GOT3 (cell line): ENCODE results near the gene PELI3.

Source experiments
- DNase-seq: peaks from one replicate; lab custom pipeline; 2025; ENCODE audit warnings: mixed read lengths; lab: John Stamatoyannopoulos, UW

Gene PELI3

DNA sequence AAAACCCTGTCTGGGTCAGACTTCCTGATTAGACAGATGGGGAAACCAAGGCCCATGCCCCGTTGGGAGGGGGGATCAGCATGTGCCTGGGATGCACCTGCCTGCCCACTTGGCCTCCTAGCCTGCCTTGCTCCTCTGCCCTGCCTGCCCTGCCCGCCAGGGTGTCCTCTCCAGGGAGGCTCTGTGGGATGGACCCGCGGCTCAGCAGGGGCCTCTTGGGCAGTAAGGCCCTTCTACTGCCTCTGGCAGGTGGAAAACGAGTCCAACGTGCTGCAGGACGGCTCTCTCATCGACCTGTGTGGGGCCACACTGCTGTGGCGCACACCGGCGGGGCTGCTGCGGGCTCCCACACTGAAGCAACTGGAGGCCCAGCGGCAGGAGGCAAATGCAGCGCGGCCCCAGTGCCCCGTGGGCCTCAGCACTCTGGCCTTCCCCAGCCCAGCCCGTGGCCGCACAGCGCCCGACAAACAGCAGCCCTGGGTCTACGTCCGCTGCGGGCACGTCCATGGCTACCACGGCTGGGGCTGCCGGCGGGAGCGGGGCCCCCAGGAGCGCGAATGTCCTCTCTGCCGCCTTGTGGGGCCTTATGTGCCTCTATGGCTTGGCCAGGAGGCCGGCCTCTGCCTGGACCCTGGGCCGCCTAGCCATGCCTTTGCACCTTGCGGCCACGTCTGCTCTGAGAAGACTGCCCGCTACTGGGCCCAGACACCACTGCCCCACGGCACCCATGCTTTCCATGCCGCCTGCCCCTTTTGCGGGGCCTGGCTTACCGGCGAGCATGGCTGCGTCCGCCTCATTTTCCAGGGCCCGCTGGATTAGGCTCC is 8.9 kb downstream of the PELI3 start:
- no peak for DNase-seq

DNA sequence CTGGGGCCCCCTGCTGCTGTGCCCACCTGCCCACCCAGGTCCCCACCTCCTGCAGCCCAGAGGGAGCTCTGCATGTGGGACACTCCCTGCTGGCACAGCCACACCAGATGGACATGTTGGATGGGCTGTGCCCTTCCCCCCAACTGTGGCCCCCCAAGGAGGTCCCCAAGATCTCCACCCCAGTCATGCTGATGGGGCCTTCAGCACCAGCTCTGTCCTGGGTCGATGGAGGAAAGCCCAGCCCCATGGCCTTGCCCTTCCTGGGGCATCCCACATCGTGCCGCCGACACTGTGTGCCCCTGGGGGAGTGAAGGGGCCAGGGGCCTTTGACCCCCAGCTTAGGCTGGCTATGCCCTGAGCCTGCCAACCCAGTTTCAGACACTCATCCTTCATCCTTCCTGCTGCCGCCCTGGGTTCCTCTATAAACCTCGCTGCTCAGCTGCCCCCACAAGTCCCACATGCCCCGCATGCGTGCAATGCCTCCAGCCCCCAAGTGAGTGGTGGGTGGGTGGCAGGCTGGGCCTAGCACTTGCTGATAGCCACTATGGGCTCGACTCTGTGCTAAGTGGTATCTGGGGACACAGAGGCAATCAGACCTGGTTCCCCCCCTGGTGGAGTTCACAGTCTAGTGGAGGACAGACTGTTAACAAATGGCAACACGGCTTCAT is 9.6 kb downstream of the PELI3 start:
- no peak for DNase-seq

GRCh38 chr11:66476841-66477251 is 10.1 kb downstream of the PELI3 start:
- DNase-seq, result no peak

- no peak for DNase-seq
These were observed 10.8 kb downstream of the PELI3 start for GRCh38 chr11:66477263-66478201.

- no peak for DNase-seq
These were observed 12.2 kb downstream of the PELI3 start for GRCh38 chr11:66478729-66479393.

- DNase-seq, result no peak
These were observed 12.8 kb downstream of the PELI3 start for GRCh38 chr11:66479394-66480116.

- DNase-seq, result peak; percentile 95
These were observed 13.6 kb downstream of the PELI3 start, which contains the start of gene DPP3 for GRCh38 chr11:66480117-66480938. Gene DPP3 (plus strand): TSS chr11:66480434. CDS start chr11:66482201, 1,767 bp downstream.

DNA sequence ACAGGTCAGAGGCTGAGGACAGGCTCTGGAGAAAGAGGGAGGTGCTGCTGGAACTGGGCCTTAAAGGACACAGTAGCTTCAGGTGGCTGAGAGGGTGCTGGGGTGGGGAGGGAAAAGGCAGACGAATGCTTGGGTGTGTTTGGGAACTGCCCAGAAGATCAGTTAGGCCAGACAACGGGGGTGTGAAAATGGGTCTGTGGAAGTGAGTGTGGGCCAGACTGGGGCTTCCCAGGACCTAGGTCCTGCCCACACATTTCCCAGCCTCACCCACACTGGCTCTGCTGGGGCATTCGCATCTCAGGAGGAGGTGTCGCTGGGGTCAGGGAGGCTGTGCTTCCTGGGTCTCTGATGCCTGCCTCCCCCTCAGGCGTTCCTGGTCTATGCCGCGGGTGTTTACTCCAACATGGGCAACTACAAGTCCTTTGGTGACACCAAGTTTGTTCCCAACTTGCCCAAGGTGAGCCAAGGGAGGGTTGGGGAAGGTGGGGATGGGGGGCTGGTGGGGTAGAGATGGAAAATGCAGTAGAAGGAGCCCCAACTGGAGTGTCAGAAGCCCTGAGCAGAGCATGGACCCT is 18.2 kb downstream of the PELI3 start:
- DNase-seq, result no peak

GRCh38 chr11:66488957-66489356 is 22.3 kb downstream of the PELI3 start:
- no peak for DNase-seq

DNA sequence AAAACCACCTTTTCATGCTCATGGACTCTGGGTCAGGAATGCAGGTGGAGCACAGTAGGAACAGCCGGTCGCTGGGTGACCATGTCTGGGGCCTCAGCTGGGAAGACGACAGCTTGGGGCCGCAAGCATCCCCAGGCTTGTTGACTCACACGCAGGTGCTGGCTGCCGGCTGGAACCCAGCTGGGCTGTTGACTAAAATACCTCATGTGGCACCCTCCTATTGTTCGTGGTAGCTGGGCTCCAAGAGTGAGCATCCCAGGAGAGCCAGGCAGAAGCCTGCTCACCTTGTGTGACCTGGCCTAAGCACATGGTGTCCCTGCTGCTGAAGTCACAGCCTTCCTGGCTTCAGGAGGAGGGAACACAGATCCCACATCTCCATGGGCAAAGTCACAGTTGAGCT is 22.9 kb downstream of the PELI3 start:
- DNase-seq, result no peak

GRCh38 chr11:66491315-66491935 is 24.7 kb downstream of the PELI3 start:
- DNase-seq, result no peak

DNA sequence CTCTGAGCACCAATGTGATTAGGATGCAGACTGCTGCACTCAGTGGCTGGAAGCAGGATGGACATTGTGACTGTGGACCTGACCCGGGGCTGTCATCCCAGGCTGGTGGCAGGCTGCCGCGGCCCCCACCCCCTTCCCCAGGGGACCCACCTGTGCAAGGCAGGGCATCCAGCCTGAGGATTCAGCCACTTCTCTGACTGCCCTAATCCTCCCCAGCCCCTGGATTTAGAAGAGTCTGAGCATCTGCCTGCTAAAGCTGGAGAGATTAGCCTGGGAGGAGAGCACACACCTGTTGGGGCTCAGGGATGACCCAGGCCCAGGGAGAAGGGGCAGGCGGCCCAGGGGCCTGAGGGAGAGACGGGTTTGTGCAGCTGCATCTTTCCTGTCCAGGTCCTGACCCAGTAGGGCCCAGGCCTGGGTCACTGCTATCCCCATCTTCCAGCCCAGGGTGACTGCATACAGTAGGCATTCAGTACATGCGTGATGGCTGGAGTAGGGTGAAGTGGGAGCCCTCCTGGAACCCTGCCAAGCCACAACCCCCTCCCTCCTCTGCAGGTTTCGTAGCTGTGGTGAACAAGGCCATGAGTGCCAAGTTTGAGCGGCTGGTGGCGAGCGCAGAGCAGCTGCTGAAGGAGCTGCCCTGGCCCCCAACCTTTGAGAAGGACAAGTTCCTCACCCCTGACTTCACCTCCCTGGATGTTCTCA is 25.6 kb downstream of the PELI3 start:
- no peak for DNase-seq

DNA sequence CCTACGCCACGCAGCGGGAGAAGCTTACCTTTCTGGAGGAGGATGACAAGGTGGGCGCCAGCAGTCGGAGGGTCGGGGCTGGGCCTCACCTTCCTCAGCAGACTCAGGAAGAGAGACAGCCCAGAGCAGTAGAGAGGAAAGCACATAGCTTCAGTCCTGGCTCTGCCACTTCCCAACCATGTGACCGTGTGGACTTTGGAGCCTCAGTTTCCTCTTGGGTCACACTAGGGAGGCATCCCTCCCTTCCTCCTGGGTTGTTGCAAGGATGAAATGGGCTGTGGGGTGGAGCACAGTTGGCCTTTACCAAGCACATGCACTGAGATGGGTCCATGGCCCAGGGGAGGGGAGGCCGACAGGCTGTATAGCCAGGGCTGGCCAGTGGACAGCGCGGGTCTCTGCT is 26.4 kb downstream of the PELI3 start:
- DNase-seq, result no peak

DNA sequence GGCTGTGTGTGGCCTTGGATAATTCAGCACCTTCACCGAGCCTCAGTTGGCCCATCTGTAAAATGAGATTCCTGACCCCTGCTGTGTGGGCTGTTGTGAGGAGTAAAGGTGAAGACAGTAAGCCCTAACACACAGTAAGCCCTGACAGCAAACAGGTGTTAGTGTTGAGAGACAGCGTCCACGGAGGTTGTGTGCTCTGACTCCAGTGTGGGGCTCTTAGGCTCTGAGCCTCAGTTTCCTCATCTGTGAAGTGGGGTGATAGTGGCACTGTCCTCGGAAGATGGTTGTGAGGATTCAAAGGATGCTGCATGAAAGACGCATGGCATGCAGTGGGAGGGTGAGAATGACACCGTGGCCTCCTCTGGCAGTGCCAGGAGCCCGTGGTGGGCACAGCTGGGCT is 27.8 kb downstream of the PELI3 start:
- DNase-seq, result no peak

- no peak for DNase-seq
These were observed 28.2 kb downstream of the PELI3 start for GRCh38 chr11:66494935-66495334.

DNA sequence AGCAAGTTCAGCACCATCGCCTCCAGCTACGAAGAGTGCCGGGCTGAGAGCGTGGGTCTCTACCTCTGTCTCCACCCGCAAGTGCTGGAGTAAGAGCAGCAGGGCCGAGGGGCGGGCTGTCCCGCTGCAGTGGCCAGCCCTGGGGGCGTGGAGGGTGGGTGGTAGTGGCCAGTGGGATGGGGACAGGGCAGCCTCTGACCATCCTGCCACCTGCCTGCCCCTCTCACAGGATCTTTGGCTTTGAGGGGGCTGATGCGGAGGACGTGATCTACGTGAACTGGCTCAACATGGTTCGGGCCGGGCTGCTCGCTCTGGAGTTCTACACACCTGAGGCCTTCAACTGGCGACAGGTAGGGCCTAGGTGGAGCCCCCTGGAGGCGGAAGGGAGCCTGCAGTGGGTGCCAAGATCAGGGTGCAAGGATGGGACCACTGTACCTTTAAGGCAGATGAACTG is 28.7 kb downstream of the PELI3 start:
- no peak for DNase-seq

GRCh38 chr11:66497206-66497605 is 30.5 kb downstream of the PELI3 start:
- DNase-seq, result no peak

GRCh38 chr11:66498506-66498905 is 31.8 kb downstream of the PELI3 start:
- DNase-seq, result no peak
